Parathyroid adenoma (tissue), 2 donors: ENCODE data around the gene ASIC3.

Experiments
- H2AFZ ChIP-seq: fragments of 300-600 bp; sonication (generic); one replicate; pipeline ENCODE4 v1.7.0; 2017; ENCODE audit warnings: antibody characterized with exemption, mild to moderate bottlenecking
- H3K27ac ChIP-seq: fragments of 300-600 bp; sonication (generic); one replicate; pipeline ENCODE4 v1.7.0; 2017
- H3K27me3 ChIP-seq: fragments of 300-600 bp; sonication (generic); one replicate; pipeline ENCODE4 v1.7.0; 2017; ENCODE audit warnings: low read length; ENCODE audit not compliant: control insufficient read depth, insufficient read depth
- H3K36me3 ChIP-seq: fragments of 300-600 bp; sonication (generic); one replicate; pipeline ENCODE4 v1.7.0; 2017; ENCODE audit warnings: low read length; ENCODE audit not compliant: control insufficient read depth, insufficient read depth
- H3K4me1 ChIP-seq: fragments of 300-600 bp; sonication (generic); one replicate; pipeline ENCODE4 v1.7.0; 2017; ENCODE audit warnings: control low read depth
- H3K4me2 ChIP-seq: fragments of 300-600 bp; sonication (generic); one replicate; pipeline ENCODE4 v1.7.0; 2017; ENCODE audit warnings: low read length
- H3K4me3 ChIP-seq: fragments of 300-600 bp; sonication (generic); one replicate; pipeline ENCODE4 v1.7.0; 2017; ENCODE audit warnings: low read depth, low read length
- H3K79me2 ChIP-seq: fragments of 300-600 bp; sonication (generic); one replicate; pipeline ENCODE4 v1.7.0; 2017; ENCODE audit warnings: control low read depth
- H3K9ac ChIP-seq: fragments of 300-600 bp; sonication (generic); one replicate; pipeline ENCODE4 v1.7.0; 2017; ENCODE audit warnings: mild to moderate bottlenecking
- H3K9me3 ChIP-seq: fragments of 300-600 bp; sonication (generic); one replicate; pipeline ENCODE4 v1.7.0; 2017; ENCODE audit warnings: low read length; ENCODE audit not compliant: control insufficient read depth
- TF ChIP-seq, protein P1 (sequence below): fragments of 300-600 bp; sonication (generic); IDR thresholded peaks from one replicate; pipeline ENCODE4 v1.7.0; 2017; ENCODE audit warnings: antibody characterized with exemption, mild to moderate bottlenecking
- donor health status: primary hyperparathyroidism.

The ASIC3 gene

GRCh38 chr7:151001546-151001945, 46.8 kb upstream of the ASIC3 start:
- Histone ChIP-seq H3K9me3 (no peaks in the 10 kb centered on the region), H3K79me2 (no peaks in the 10 kb centered on the region), H3K27me3 (no peaks in the 10 kb centered on the region), H3K36me3 (no peaks in the 10 kb centered on the region), H3K9ac (no peak overlapping the region), H3K27ac (no peak overlapping the region), H2AFZ (no peak overlapping the region), H3K4me2 (no peak overlapping the region), H3K4me3 (no peak overlapping the region), H3K4me1 (no peaks in the 10 kb centered on the region)
- TF ChIP-seq, protein P1, sequence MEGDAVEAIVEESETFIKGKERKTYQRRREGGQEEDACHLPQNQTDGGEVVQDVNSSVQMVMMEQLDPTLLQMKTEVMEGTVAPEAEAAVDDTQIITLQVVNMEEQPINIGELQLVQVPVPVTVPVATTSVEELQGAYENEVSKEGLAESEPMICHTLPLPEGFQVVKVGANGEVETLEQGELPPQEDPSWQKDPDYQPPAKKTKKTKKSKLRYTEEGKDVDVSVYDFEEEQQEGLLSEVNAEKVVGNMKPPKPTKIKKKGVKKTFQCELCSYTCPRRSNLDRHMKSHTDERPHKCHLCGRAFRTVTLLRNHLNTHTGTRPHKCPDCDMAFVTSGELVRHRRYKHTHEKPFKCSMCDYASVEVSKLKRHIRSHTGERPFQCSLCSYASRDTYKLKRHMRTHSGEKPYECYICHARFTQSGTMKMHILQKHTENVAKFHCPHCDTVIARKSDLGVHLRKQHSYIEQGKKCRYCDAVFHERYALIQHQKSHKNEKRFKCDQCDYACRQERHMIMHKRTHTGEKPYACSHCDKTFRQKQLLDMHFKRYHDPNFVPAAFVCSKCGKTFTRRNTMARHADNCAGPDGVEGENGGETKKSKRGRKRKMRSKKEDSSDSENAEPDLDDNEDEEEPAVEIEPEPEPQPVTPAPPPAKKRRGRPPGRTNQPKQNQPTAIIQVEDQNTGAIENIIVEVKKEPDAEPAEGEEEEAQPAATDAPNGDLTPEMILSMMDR = no peak

GRCh38 chr7:151003572-151003971, 44.8 kb upstream of the ASIC3 start:
- no peak overlapping the region for H3K9ac ChIP-seq
- H3K4me2 ChIP-seq = no peak overlapping the region
- H3K27ac ChIP-seq = no peak overlapping the region
- no peak overlapping the region for H3K4me3 ChIP-seq
- no peaks in the 10 kb centered on the region for H3K27me3 ChIP-seq
- H3K36me3 ChIP-seq = no peaks in the 10 kb centered on the region
- no peaks in the 10 kb centered on the region for H3K79me2 ChIP-seq
- H3K9me3 ChIP-seq = no peaks in the 10 kb centered on the region
- H2AFZ ChIP-seq = no peak overlapping the region
- H3K4me1 ChIP-seq = no peaks in the 10 kb centered on the region
- TF ChIP-seq, protein P1 = no peak

GRCh38 chr7:151005566-151005965, 42.8 kb upstream of the ASIC3 start:
- Histone ChIP-seq H3K4me2 (no peak overlapping the region), H3K4me1 (no peaks in the 10 kb centered on the region), H3K9ac (no peak overlapping the region), H3K36me3 (no peaks in the 10 kb centered on the region), H3K27me3 (no peaks in the 10 kb centered on the region), H2AFZ (no peak overlapping the region), H3K4me3 (no peak overlapping the region), H3K27ac (no peak overlapping the region), H3K9me3 (no peaks in the 10 kb centered on the region), H3K79me2 (no peaks in the 10 kb centered on the region)
- TF ChIP-seq, protein P1 = no peak

GRCh38 chr7:151006590-151007300, 41.6 kb upstream of the ASIC3 start:
- Histone ChIP-seq H3K36me3 (no peaks in the 10 kb centered on the region), H3K4me3 (no peak overlapping the region), H3K4me2 (no peak overlapping the region), H2AFZ (no peak overlapping the region), H3K27ac (no peak overlapping the region), H3K9ac (no peak overlapping the region), H3K4me1 (no peaks in the 10 kb centered on the region), H3K9me3 (no peaks in the 10 kb centered on the region), H3K79me2 (no peaks in the 10 kb centered on the region), H3K27me3 (no peaks in the 10 kb centered on the region)
- TF ChIP-seq, protein P1 = no peak

DNA sequence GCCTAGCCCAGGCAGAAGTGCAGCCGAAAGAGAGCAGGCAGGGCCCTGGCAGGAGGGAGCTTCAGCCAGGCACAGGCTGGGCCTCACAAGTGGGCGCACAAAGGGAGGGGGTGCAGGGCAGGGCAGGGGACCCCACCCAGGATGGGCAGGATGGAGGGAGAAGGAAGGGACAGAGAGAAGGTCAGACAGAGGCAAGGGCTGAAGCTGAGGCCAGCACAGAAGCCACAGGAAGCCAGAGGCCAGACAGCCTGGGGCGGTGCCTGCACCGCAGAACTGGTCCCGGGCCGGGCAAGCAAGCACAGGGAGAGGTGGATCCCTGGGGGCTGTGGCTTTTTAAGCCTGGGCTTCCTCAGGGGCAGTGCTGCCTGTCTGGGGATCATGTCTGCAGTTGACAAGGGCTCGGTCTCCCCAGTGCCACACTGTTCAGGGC, 40.8 kb upstream of the ASIC3 start:
- TF ChIP-seq, protein P1 = no peak
- Histone ChIP-seq H3K4me3 (no peak overlapping the region), H3K9ac (no peak overlapping the region), H3K79me2 (no peaks in the 10 kb centered on the region), H3K4me1 (no peaks in the 10 kb centered on the region), H3K4me2 (no peak overlapping the region), H3K27me3 (no peaks in the 10 kb centered on the region), H2AFZ (no peak overlapping the region), H3K27ac (no peak overlapping the region), H3K9me3 (no peaks in the 10 kb centered on the region), H3K36me3 (no peaks in the 10 kb centered on the region)
